ENCODE measurements around the gene CASK. TPM values are rescaled to one million over a fixed set of nuclear protein-coding genes. Genes with fewer than 3 reads are reported as not detected.

CASK gene
- total RNA-seq, 2 donors from 2014 or later: 19.7 to 20.4 TPM

- DNase-seq (ENCODE audit: low spot score): no peak
- no peaks in the 10 kb centered on the region for H3K27me3 ChIP-seq (replicated peaks; ENCODE audit: insufficient read depth)
- TF ChIP-seq POLR2A (IDR thresholded peaks at IDR 0.05) (no peak), CTCF (IDR thresholded peaks at IDR 0.05) (no peak), POLR2AphosphoS5 (IDR thresholded peaks at IDR 0.05) (no peak)
- intact Hi-C loops (cut with DNase I): no loop called here
- H3K27ac ChIP-seq: no peak overlapping the region
- no peaks in the 10 kb centered on the region for H3K9me3 ChIP-seq
- H3K4me1 ChIP-seq (replicated peaks): no peaks in the 10 kb centered on the region
- no peak overlapping the region for H3K4me3 ChIP-seq
- H3K36me3 ChIP-seq: no peaks in the 10 kb centered on the region
- WGBS: 92% methylated on average over 9 of the region's 9 CpGs
Observed at GRCh38 chrX:41518127-41518840, 405.1 kb downstream of the CASK start.

- intact Hi-C loops (cut with DNase I): no loop called here
- TF ChIP-seq POLR2A (IDR thresholded peaks at IDR 0.05): no peak
- TF ChIP-seq CTCF (IDR thresholded peaks at IDR 0.05): no peak
- no peak for TF ChIP-seq POLR2AphosphoS5 (IDR thresholded peaks at IDR 0.05)
- no peak overlapping the region for H3K27ac ChIP-seq
- H3K36me3 ChIP-seq: no peaks in the 10 kb centered on the region
- no peak overlapping the region for H3K4me3 ChIP-seq
- DNase-seq (ENCODE audit: low spot score): no peak
- H3K4me1 ChIP-seq (replicated peaks): no peaks in the 10 kb centered on the region
- 20% methylated on average over 4 of the region's 4 CpGs for WGBS
- H3K27me3 ChIP-seq (replicated peaks; ENCODE audit: insufficient read depth): no peaks in the 10 kb centered on the region
- no peaks in the 10 kb centered on the region for H3K9me3 ChIP-seq
Observed at GRCh38 chrX:41516999-41517765, 406.2 kb downstream of the CASK start.

GRCh38 chrX:41516456-41516855 lies 406.9 kb downstream of the CASK start:
- 73% methylated on average over 5 of the region's 5 CpGs for WGBS
- no peak overlapping the region for H3K27ac ChIP-seq
- H3K4me3 ChIP-seq: no peak overlapping the region
- H3K9me3 ChIP-seq: no peaks in the 10 kb centered on the region
- TF ChIP-seq CTCF (IDR thresholded peaks at IDR 0.05) (no peak), POLR2AphosphoS5 (IDR thresholded peaks at IDR 0.05) (no peak), POLR2A (IDR thresholded peaks at IDR 0.05) (no peak)
- no peaks in the 10 kb centered on the region for H3K27me3 ChIP-seq (replicated peaks; ENCODE audit: insufficient read depth)
- intact Hi-C loops (cut with DNase I): no loop called here
- no peaks in the 10 kb centered on the region for H3K36me3 ChIP-seq
- DNase-seq (ENCODE audit: low spot score): no peak
- H3K4me1 ChIP-seq (replicated peaks): no peaks in the 10 kb centered on the region

- TF ChIP-seq POLR2AphosphoS5 (IDR thresholded peaks at IDR 0.05): no peak
- no peak for TF ChIP-seq CTCF (IDR thresholded peaks at IDR 0.05)
- no peak for TF ChIP-seq POLR2A (IDR thresholded peaks at IDR 0.05)
- Histone ChIP-seq H3K4me3 (no peak overlapping the region), H3K27ac (no peak overlapping the region), H3K27me3 (replicated peaks; ENCODE audit: insufficient read depth) (no peaks in the 10 kb centered on the region), H3K36me3 (no peaks in the 10 kb centered on the region), H3K4me1 (replicated peaks) (no peaks in the 10 kb centered on the region), H3K9me3 (no peaks in the 10 kb centered on the region)
- no peak for DNase-seq (ENCODE audit: low spot score)
- 93% methylated on average over 12 of the region's 12 CpGs for WGBS
- intact Hi-C loops (cut with DNase I): no loop called here
Observed at GRCh38 chrX:41515376-41515775, 408.0 kb downstream of the CASK start.

Data from prostate gland (tissue), 2 donors.